ENCODE measurements around the gene ODF2. TPM values are rescaled to one million over a fixed set of nuclear protein-coding genes. Genes with fewer than 3 reads are reported as not detected.
A peak's percentile ranks its signal among the peaks of the same experiment; 100 is the strongest.

Gene ODF2
- total and polyA plus RNA-seq, 2 of the 13 experiments (the other 11 are each of a cell fraction or from before 2014, with no cell fraction given) = 9.8 to 31.3 TPM

GRCh38 chr9:128420060-128420650, 35.7 kb upstream of the ODF2 start (continued):
- TF ChIP-seq GABPB1 (CRISPR knock-in tag; IDR thresholded peaks at IDR 0.05) = peak; percentile 58; the same call in 1 of the 2 replicates
- peak; percentile 62; the same call in 1 of the 2 replicates for TF ChIP-seq ZNF414 (CRISPR knock-in tag; IDR thresholded peaks at IDR 0.05)
- peak; percentile 23; the same call in 1 of the 2 replicates for TF ChIP-seq FOXC1 (CRISPR knock-in tag; IDR thresholded peaks at IDR 0.05; ENCODE audit: borderline replicate concordance)
- TF ChIP-seq FOXO4 (CRISPR knock-in tag; conservative IDR thresholded peaks at IDR 0.05) = 0 out of 2 replicates have a peak, but pooled peaks have one; percentile 54
- TF ChIP-seq GATA4 (IDR thresholded peaks at IDR 0.05; ENCODE audit: borderline replicate concordance, low read depth) = 0 out of 2 replicates have a peak, but pooled peaks have one; percentile 19
- 0 out of 2 replicates have a peak, but pooled peaks have one; percentile 25 for TF ChIP-seq IKZF5 (CRISPR knock-in tag; IDR thresholded peaks at IDR 0.05)
- no peak for TF ChIP-seq USF2 (IDR thresholded peaks at IDR 0.05; ENCODE audit: low read depth, low read length)
- no peak for TF ChIP-seq USF2 (CRISPR knock-in tag; IDR thresholded peaks at IDR 0.05; ENCODE audit: borderline replicate concordance)
- TF ChIP-seq HDAC2 (CRISPR knock-in tag; IDR thresholded peaks at IDR 0.05) = peak; percentile 83
- peak; percentile 70; the same call in 1 of the 2 replicates for TF ChIP-seq GLI4 (CRISPR knock-in tag; IDR thresholded peaks at IDR 0.05; ENCODE audit: borderline replicate concordance)
- peak; percentile 88 for TF ChIP-seq CTCF (CRISPR knock-in tag; IDR thresholded peaks at IDR 0.05)
- TF ChIP-seq ZC3H13 (CRISPR knock-in tag; IDR thresholded peaks at IDR 0.05) = peak; percentile 47; the same call in 1 of the 2 replicates
- no peak for TF ChIP-seq MATR3 (CRISPR knock-in tag; IDR thresholded peaks at IDR 0.05)
- peak; percentile 51 for TF ChIP-seq YY1 (IDR thresholded peaks at IDR 0.05; ENCODE audit: insufficient read depth, insufficient replicate concordance, low read depth, low read length)
- TF ChIP-seq HMGXB4 (CRISPR knock-in tag; IDR thresholded peaks at IDR 0.05; ENCODE audit: borderline replicate concordance in 1 of 2, low read depth in 1 of 2) = peak; percentile 93 to 94
- peak; percentile 70; the same call in 1 of the 2 replicates for TF ChIP-seq ZNF33A (CRISPR knock-in tag; IDR thresholded peaks at IDR 0.05; ENCODE audit: borderline replicate concordance)
- peak; percentile 39; the same call in 1 of the 2 replicates for TF ChIP-seq ZNF709 (CRISPR knock-in tag; IDR thresholded peaks at IDR 0.05)

Data from HepG2 (cell line).